Endothelial cell (in vitro differentiated cells): Measurements from ENCODE around the gene NHEJ1. TPM values are rescaled to one million over a fixed set of nuclear protein-coding genes. Genes with fewer than 3 reads are reported as not detected.

ENCODE experiments used
- DNase-seq: peaks from one replicate; pipeline ENCODE4 v3.0.0; 2021; ENCODE audit warnings: low spot score
- H3K27ac Mint-ChIP-seq: one replicate; pipeline ENCODE4 v1.8.0; 2021; ENCODE audit warnings: mixed read lengths, inconsistent platforms; ENCODE audit not compliant: unreplicated experiment
- H3K27me3 Mint-ChIP-seq: one replicate; pipeline ENCODE4 v1.8.0; 2021; ENCODE audit warnings: mild to moderate bottlenecking, moderate library complexity, mixed read lengths, inconsistent platforms; ENCODE audit not compliant: unreplicated experiment
- H3K36me3 Mint-ChIP-seq: one replicate; pipeline ENCODE4 v1.8.0; 2021; ENCODE audit warnings: mild to moderate bottlenecking, low read depth, mixed read lengths, inconsistent platforms; ENCODE audit not compliant: unreplicated experiment
- H3K4me1 Mint-ChIP-seq: one replicate; pipeline ENCODE4 v1.8.0; 2021; ENCODE audit warnings: mild to moderate bottlenecking, mixed read lengths, inconsistent platforms; ENCODE audit not compliant: unreplicated experiment
- H3K4me3 Mint-ChIP-seq: one replicate; pipeline ENCODE4 v1.8.0; 2021; ENCODE audit warnings: mild to moderate bottlenecking, mixed read lengths, inconsistent platforms; ENCODE audit not compliant: unreplicated experiment
- H3K9me3 Mint-ChIP-seq: one replicate; pipeline ENCODE4 v1.8.0; 2021; ENCODE audit warnings: mixed read lengths, inconsistent platforms; ENCODE audit not compliant: unreplicated experiment
- total RNA-seq: library from RNA; stranded (reverse); fragmentation: NEBNext Ultra II Directional; extraction: Animal tissue kit (Norgen Biotek cat#: 25700); gene quantifications from one replicate; pipeline ENCODE4 v1.2.1, GENCODE V29; 2021; ENCODE audit not compliant: unreplicated experiment
- TF ChIP-seq, protein P1 (sequence below): fragments of 200-600 bp; sonication (generic); IDR thresholded peaks from one replicate; pipeline ENCODE4 v1.5.0; 2021; ENCODE audit warnings: antibody characterized with exemption; ENCODE audit not compliant: unreplicated experiment

The NHEJ1 gene
- total RNA-seq, 1 donor from 2014 or later, result 11.1 TPM

- Mint-ChIP-seq H3K4me3 (no peak overlapping the region), H3K9me3 (no peaks in the 10 kb centered on the region), H3K27me3 (peaks cover 2% of the 10 kb centered on the region), H3K36me3 (no peaks in the 10 kb centered on the region), H3K4me1 (peaks cover 9% of the 10 kb centered on the region), H3K27ac (no peak overlapping the region)
- DNase-seq, result no peak
- TF ChIP-seq, protein P1, sequence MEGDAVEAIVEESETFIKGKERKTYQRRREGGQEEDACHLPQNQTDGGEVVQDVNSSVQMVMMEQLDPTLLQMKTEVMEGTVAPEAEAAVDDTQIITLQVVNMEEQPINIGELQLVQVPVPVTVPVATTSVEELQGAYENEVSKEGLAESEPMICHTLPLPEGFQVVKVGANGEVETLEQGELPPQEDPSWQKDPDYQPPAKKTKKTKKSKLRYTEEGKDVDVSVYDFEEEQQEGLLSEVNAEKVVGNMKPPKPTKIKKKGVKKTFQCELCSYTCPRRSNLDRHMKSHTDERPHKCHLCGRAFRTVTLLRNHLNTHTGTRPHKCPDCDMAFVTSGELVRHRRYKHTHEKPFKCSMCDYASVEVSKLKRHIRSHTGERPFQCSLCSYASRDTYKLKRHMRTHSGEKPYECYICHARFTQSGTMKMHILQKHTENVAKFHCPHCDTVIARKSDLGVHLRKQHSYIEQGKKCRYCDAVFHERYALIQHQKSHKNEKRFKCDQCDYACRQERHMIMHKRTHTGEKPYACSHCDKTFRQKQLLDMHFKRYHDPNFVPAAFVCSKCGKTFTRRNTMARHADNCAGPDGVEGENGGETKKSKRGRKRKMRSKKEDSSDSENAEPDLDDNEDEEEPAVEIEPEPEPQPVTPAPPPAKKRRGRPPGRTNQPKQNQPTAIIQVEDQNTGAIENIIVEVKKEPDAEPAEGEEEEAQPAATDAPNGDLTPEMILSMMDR, result no peak
Measured at GRCh38 chr2:219112062-219112406, 48.6 kb downstream of the NHEJ1 start.

DNA sequence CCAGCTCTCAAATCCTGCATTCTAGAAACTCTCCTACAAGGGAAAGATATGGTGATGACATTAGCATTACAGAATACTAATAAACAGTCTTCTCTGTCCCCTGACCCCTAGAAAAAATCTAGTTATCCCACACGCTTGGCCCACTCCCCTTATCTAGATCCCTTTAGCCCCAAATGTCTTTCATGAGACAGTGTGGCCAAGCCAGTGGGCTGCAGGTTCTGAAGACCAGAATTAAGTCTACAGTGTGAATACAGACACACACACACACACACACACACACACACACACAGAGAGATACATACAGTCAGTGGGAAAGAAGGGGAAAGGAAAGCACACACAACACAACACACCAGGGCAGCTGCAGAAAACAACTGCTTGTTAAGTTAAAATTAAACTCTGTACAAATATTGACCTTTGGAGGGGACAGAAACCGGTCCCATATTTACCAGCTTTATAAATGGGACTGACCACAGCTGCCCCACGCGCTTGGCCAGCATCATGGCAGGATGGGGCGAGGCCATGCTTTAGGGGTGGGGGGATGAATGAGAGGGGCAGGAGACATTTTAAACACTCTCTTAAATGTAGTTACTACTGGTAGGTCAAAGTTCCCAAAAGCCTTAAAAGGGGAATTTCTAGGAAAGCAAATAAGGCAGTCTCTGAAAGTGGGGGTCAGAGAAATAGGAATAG is 49.1 kb downstream of the NHEJ1 start:
- H3K27ac Mint-ChIP-seq, result no peak overlapping the region
- no peak overlapping the region for H3K4me3 Mint-ChIP-seq
- peaks cover 6% of the 10 kb centered on the region for H3K4me1 Mint-ChIP-seq
- H3K36me3 Mint-ChIP-seq, result no peaks in the 10 kb centered on the region
- peaks cover 2% of the 10 kb centered on the region for H3K27me3 Mint-ChIP-seq
- DNase-seq, result no peak
- no peaks in the 10 kb centered on the region for H3K9me3 Mint-ChIP-seq
- TF ChIP-seq, protein P1, result no peak

DNA sequence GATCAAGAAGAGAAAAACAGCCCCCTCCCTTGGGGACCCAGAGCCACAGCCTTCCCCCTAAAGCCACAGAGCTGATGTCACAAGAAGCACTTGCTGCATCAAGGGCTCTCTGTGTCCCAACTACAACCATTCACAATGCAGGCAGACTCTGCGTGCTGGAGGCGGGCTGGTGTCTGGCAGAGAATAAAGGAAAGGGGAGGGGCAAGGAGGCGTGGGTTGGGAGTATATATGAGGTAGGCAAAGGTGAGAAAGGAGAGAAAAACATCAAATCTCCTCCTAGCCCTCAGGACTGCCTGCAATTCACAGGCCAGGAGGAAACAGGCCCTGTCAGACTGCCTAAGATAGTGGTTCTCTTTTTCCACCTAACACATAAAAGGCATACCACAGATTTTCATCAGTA is 51.1 kb downstream of the NHEJ1 start:
- H3K27me3 Mint-ChIP-seq, result peaks cover 2% of the 10 kb centered on the region
- H3K4me3 Mint-ChIP-seq, result no peak overlapping the region
- no peaks in the 10 kb centered on the region for H3K36me3 Mint-ChIP-seq
- peak; percentile 33 for DNase-seq
- TF ChIP-seq, protein P1, result no peak
- peaks cover 6% of the 10 kb centered on the region for H3K4me1 Mint-ChIP-seq
- no peak overlapping the region for H3K27ac Mint-ChIP-seq
- no peaks in the 10 kb centered on the region for H3K9me3 Mint-ChIP-seq

GRCh38 chr2:219107758-219108157 is 52.9 kb downstream of the NHEJ1 start:
- Mint-ChIP-seq H3K4me3 (no peak overlapping the region), H3K9me3 (no peaks in the 10 kb centered on the region), H3K4me1 (peaks cover 6% of the 10 kb centered on the region), H3K27ac (no peak overlapping the region), H3K36me3 (no peaks in the 10 kb centered on the region), H3K27me3 (peaks cover 2% of the 10 kb centered on the region)
- TF ChIP-seq, protein P1, result no peak
- DNase-seq, result no peak

GRCh38 chr2:219106251-219106650 is 54.4 kb downstream of the NHEJ1 start:
- no peak for DNase-seq
- Mint-ChIP-seq H3K4me1 (peaks cover 6% of the 10 kb centered on the region), H3K36me3 (no peaks in the 10 kb centered on the region), H3K9me3 (no peaks in the 10 kb centered on the region), H3K27ac (no peak overlapping the region), H3K27me3 (peaks cover 2% of the 10 kb centered on the region), H3K4me3 (no peak overlapping the region)
- TF ChIP-seq, protein P1, result no peak
